WERI-Rb-1 (cell line): Measurements from ENCODE around the gene EYA3.

ENCODE experiments used
- DNase-seq: peaks from one replicate; pipeline ENCODE4 v3.0.0-alpha.2; 2020
- H3K27ac ChIP-seq: fragments of 250-450 bp; sonication (Bioruptor Pico); 2 replicates; pipeline ENCODE4 v1.5.1; 2020; ENCODE audit warnings: mild to moderate bottlenecking, moderate library complexity
- H3K27me3 ChIP-seq: fragments of 250-450 bp; sonication (Bioruptor Pico); 2 replicates; pipeline ENCODE4 v1.5.1; 2021; ENCODE audit warnings: mild to moderate bottlenecking, low read depth, moderate library complexity; ENCODE audit not compliant: insufficient read depth, severe bottlenecking
- H3K36me3 ChIP-seq: fragments of 250-450 bp; sonication (Bioruptor Pico); 2 replicates; pipeline ENCODE4 v1.5.1; 2020; ENCODE audit warnings: mild to moderate bottlenecking, moderate library complexity
- H3K4me3 ChIP-seq: 2 replicates; pipeline ENCODE4 v1.5.1; 2011; ENCODE audit warnings: low read depth, mild to moderate bottlenecking, control low read depth, low read length
- H3K9me3 ChIP-seq: fragments of 250-450 bp; sonication (Bioruptor Pico); 2 replicates; pipeline ENCODE4 v1.5.1; 2021; ENCODE audit warnings: mild to moderate bottlenecking, moderate library complexity; ENCODE audit not compliant: severe bottlenecking
- TF ChIP-seq, protein P1 (sequence below): IDR thresholded peaks from 2 replicates; pipeline ENCODE4 v1.5.1; 2011; ENCODE audit warnings: low read depth, mild to moderate bottlenecking, control low read depth, inconsistent platforms, low read length

The EYA3 gene

GRCh38 chr1:27960762-27961645 is 127.4 kb downstream of the EYA3 start:
- Histone ChIP-seq H3K4me3 (no peak overlapping the region), H3K9me3 (no peaks in the 10 kb centered on the region), H3K36me3 (no peaks in the 10 kb centered on the region), H3K27ac (no peak overlapping the region), H3K27me3 (no peaks in the 10 kb centered on the region)
- TF ChIP-seq, protein P1, sequence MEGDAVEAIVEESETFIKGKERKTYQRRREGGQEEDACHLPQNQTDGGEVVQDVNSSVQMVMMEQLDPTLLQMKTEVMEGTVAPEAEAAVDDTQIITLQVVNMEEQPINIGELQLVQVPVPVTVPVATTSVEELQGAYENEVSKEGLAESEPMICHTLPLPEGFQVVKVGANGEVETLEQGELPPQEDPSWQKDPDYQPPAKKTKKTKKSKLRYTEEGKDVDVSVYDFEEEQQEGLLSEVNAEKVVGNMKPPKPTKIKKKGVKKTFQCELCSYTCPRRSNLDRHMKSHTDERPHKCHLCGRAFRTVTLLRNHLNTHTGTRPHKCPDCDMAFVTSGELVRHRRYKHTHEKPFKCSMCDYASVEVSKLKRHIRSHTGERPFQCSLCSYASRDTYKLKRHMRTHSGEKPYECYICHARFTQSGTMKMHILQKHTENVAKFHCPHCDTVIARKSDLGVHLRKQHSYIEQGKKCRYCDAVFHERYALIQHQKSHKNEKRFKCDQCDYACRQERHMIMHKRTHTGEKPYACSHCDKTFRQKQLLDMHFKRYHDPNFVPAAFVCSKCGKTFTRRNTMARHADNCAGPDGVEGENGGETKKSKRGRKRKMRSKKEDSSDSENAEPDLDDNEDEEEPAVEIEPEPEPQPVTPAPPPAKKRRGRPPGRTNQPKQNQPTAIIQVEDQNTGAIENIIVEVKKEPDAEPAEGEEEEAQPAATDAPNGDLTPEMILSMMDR = no peak
- DNase-seq = no peak

DNA sequence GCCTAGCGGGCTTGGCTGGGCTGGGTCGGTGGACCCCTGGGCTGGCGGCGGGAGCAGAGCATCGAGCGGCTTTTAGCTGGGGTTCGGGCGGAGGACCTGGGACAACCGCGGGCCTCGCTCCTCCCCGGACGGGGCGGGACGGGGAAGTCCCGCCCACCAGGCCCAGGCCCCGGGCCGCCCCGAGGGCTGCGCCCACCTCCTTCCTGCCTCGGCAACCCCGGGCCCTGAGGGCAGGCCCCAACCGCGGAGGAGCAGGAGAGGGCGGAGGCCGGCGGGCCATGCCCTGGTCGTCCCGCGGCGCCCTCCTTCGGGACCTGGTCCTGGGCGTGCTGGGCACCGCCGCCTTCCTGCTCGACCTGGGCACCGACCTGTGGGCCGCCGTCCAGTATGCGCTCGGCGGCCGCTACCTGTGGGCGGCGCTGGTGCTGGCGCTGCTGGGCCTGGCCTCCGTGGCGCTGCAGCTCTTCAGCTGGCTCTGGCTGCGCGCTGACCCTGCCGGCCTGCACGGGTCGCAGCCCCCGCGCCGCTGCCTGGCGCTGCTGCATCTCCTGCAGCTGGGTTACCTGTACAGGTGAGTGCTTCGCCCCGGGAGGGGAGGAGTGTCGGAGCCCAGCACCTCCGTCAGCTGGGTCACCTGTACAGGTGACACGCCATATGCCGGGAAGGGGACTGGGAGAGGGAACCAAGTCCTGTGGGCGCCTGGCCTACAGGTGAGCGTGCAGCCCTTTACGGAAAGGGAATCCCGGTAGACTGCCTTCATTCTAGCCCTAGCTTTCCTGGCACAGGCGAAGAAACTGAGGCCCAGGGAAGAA is 128.4 kb downstream of the EYA3 start, which contains the start of gene XKR8:
Gene XKR8, plus strand, starts transcription at position 182 of the 812 bp plus-strand sequence. Its CDS starts 97 bp downstream, at position 279.
- H3K36me3 ChIP-seq = no peaks in the 10 kb centered on the region
- TF ChIP-seq, protein P1 = no peak
- H3K4me3 ChIP-seq = no peak within 1 kb of the TSS
- DNase-seq = no peak
- no peaks in the 10 kb centered on the region for H3K27me3 ChIP-seq
- H3K27ac ChIP-seq = no peak within 1 kb of the TSS
- no peaks in the 10 kb centered on the region for H3K9me3 ChIP-seq

DNA sequence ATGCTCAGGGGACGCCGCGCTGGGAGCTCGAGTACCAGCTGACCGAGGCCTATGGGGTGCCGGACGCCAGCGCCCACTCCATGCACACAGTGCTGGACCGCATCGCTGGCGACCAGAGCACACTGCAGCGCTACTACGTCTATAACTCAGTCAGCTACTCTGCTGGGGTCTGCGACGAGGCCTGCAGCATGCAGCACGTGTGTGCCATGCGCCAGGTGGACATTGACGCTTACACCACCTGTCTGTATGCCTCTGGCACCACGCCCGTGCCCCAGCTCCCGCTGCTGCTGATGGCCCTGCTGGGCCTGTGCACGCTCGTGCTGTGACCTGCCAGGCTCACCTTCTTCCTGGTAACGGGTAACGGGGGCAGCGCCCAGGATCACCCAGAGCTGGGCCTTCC is 129.9 kb downstream of the EYA3 start:
- no peaks in the 10 kb centered on the region for H3K36me3 ChIP-seq
- H3K27ac ChIP-seq = no peak overlapping the region
- TF ChIP-seq, protein P1 = no peak
- DNase-seq = no peak
- H3K4me3 ChIP-seq = no peak overlapping the region
- no peaks in the 10 kb centered on the region for H3K9me3 ChIP-seq
- H3K27me3 ChIP-seq = no peaks in the 10 kb centered on the region

- TF ChIP-seq, protein P1 = no peak
- H3K9me3 ChIP-seq = no peaks in the 10 kb centered on the region
- H3K4me3 ChIP-seq = no peak overlapping the region
- no peak overlapping the region for H3K27ac ChIP-seq
- H3K27me3 ChIP-seq = no peaks in the 10 kb centered on the region
- H3K36me3 ChIP-seq = no peaks in the 10 kb centered on the region
- no peak for DNase-seq
These were observed 130.8 kb downstream of the EYA3 start for GRCh38 chr1:27957655-27958054.

DNA sequence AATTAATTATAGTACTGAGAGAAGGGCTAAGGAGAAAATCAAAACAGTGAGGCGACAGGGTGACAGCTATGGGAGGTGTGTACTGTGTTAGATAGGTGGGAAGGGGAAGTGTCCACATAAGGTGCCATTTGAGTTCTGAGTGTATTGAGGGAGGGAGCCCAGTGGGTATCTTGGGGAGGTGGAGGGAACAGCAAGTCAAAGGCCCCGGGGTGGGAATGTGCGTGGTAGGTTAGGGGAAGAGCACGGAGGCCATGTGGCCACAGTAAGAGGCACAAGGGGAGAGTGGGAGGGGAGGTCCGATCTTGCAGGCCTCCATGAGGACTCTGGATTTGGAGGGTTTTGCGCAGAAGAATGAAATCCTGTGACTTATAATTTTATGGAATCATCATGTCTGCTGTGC is 131.6 kb downstream of the EYA3 start:
- Histone ChIP-seq H3K36me3 (no peaks in the 10 kb centered on the region), H3K9me3 (no peaks in the 10 kb centered on the region)
- TF ChIP-seq, protein P1 = no peak

More for the DNA sequence above, 131.6 kb downstream of the EYA3 start:
- Histone ChIP-seq H3K4me3 (no peak overlapping the region), H3K27me3 (no peaks in the 10 kb centered on the region), H3K27ac (no peak overlapping the region)
- DNase-seq = no peak
